Adrenal gland (tissue), 12 donors: ENCODE results near the gene BSN. TPM values are rescaled to one million over a fixed set of nuclear protein-coding genes. Genes with fewer than 3 reads are reported as not detected.

Source experiments
- DNase-seq, 7 donors: peaks; one replicate each; pipeline ENCODE4 v3.0.0-alpha.2; 2019 to 2020
- H3K27ac ChIP-seq, 5 donors: fragments of 200-600 bp; sonication (generic) in 4 of 5; 1 replicate in 3 of 5; 2 replicates in 2 of 5; pipeline versions ENCODE4 v1.5.1 to v1.8.0; 2016 to 2020; ENCODE audit warnings: mild to moderate bottlenecking in 1 of 5
- H3K27me3 ChIP-seq: fragments of 200-600 bp; 2 replicates; pipeline ENCODE4 v1.8.0; 2021
- H3K36me3 ChIP-seq, 2 donors: fragments of 200-600 bp; replicated peaks in 1 of 2; 1 replicate in 1 of 2; 2 replicates in 1 of 2; pipeline versions ENCODE4 v1.5.1 to v1.8.0; 2018 to 2022
- H3K4me1 ChIP-seq, 2 donors: fragments of 200-600 bp; replicated peaks in 1 of 2; 1 replicate in 1 of 2; 2 replicates in 1 of 2; pipeline versions ENCODE4 v1.5.1 to v1.8.0; 2018 to 2021
- H3K4me3 ChIP-seq, 4 donors: fragments of 200-600 bp; sonication (generic) in 3 of 4; one replicate each; pipeline ENCODE4 v1.5.1; 2016 to 2018
- H3K9me3 ChIP-seq, 3 donors: fragments of 200-600 bp; sonication (generic) in 1 of 3; replicated peaks in 1 of 3; 1 replicate in 2 of 3; 2 replicates in 1 of 3; pipeline versions ENCODE4 v1.5.1 to v1.8.0; 2016 to 2021
- POLR2A ChIP-seq, 2 donors: fragments of 450-650 bp; IDR thresholded peaks; one replicate each; pipeline ENCODE4 v1.6.1; 2017; ENCODE audit warnings: antibody characterized with exemption in 2 of 2, mild to moderate bottlenecking in 2 of 2, moderate library complexity in 1 of 2
- WGBS, 4 donors: extraction: QIAGEN DNeasy Blood & Tissue Kit in 2 of 4; methylation state at CpG; one replicate each; pipeline versions ENCODE4 v1.1.5 to v1.1.7; 2013 to 2017; 5-methylcytosine and 5-hydroxymethylcytosine counted together
- intact Hi-C, 2 donors: fragments of 100-400 bp; cut with DNase I; formaldehyde crosslinking; loops; one replicate each; pipeline versions ENCODE4 v1.14.1 to v1.15.0; 2022 to 2023
- polyA plus RNA-seq, 3 donors: library from polyadenylated mRNA; stranded (reverse); fragments of 200-250 nt in 2 of 3; fragments of 350-450 nt in 1 of 3; fragmentation: Illumina TruSeq in 1 of 3; extraction: RNeasy Lipid Tissue Mini Kit (QIAGEN cat#74804) in 1 of 3; gene quantifications; one replicate each; pipeline ENCODE4 v1.2.3, GENCODE V29; 2013 to 2014
- total RNA-seq, 9 donors: library from RNA; depleted of rRNA in 4 of 9; stranded (reverse); fragments of >200 nt in 4 of 9; fragments of 120-200 nt in 1 of 9; fragmentation: NEBNext Ultra II Directional in 1 of 9; extraction: Animal tissue kit (Norgen Biotek cat#: 25700) in 1 of 9; gene quantifications; one replicate each; pipeline versions ENCODE4 v1.1.0 to v1.2.4, GENCODE V29; 2013 to 2023
- TF ChIP-seq, protein P1 (sequence below), 6 experiments: fragments of 450-650 bp in 4 of 6; fragments of 200-600 bp in 2 of 6; sonication (generic) in 1 of 6; IDR thresholded peaks; 1 replicate in 5 of 6; 2 replicates in 1 of 6; pipeline versions ENCODE4 v1.5.1 to v1.8.0; 2016 to 2021; ENCODE audit warnings: antibody characterized with exemption in 6 of 6, mild to moderate bottlenecking in 2 of 6, moderate library complexity in 1 of 6
- donor health status: healthy with polysubstance abuse.
- donor health status: Bipolar disorder and iron deficiency.
- donor health status: DM: yes; HTN: yes; CAD: no.
- donor health status: DM: no; HTN: no; CAD: no.
- donor health status: DM: no; HTN: no; CAD: no.
- donor health status: DM: yes; HTN: yes; CAD: no.

The BSN gene
- total and polyA plus RNA-seq, 12 donors = 0.27 to 4.6 (median 1.5) TPM

DNA sequence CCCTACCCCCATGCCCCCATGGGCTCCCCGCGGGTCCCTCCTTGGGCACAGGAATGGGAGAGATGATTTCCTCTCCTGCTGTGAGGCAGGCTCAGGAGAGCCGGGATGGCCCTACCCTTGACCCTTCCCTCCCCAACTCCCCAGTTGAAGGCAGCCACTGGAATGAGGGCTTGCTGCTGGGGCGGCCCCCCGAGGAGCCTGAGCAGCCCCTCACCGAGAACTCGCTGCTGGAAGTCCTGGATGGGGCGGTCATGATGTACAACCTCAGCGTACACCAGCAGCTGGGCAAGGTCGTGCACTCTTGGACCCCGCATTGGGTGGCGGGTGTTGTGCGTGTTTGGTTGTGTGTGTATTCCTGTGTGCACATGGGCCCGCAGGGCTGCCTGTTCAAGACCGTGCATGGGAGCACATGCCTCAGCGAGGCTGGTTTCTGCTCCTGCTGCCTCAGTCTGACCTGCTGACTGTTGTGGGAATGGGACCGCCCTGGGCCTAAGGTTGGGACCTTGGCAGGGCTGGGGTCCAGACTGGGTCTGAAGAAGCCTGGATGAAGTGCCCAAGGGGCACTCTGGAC is 151.2 kb downstream of the BSN start:
- Histone ChIP-seq H3K9me3 (no peaks in the 10 kb centered on the region), H3K4me1 (no peaks in the 10 kb centered on the region), H3K27me3 (no peaks in the 10 kb centered on the region), H3K36me3 (peaks cover 0 to 45% of the 10 kb centered on the region in 2 donors), H3K27ac (no peak overlapping the region), H3K4me3 (no peak overlapping the region)
- no peak for TF ChIP-seq POLR2A (IDR thresholded peaks at IDR 0.05)
- TF ChIP-seq, protein P1, sequence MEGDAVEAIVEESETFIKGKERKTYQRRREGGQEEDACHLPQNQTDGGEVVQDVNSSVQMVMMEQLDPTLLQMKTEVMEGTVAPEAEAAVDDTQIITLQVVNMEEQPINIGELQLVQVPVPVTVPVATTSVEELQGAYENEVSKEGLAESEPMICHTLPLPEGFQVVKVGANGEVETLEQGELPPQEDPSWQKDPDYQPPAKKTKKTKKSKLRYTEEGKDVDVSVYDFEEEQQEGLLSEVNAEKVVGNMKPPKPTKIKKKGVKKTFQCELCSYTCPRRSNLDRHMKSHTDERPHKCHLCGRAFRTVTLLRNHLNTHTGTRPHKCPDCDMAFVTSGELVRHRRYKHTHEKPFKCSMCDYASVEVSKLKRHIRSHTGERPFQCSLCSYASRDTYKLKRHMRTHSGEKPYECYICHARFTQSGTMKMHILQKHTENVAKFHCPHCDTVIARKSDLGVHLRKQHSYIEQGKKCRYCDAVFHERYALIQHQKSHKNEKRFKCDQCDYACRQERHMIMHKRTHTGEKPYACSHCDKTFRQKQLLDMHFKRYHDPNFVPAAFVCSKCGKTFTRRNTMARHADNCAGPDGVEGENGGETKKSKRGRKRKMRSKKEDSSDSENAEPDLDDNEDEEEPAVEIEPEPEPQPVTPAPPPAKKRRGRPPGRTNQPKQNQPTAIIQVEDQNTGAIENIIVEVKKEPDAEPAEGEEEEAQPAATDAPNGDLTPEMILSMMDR (IDR thresholded peaks at IDR 0.05) = no peak
- no peak for DNase-seq
- WGBS, 4 donors = 84 to 95% (median 91%) methylated on average over 8 to 17 of the region's 17 CpGs; no CpG with 5 or more reads in 1 of the 4 donors
- intact Hi-C loops = loop anchor here in 1 of 2 donors (10.0 kb wide), 1 partner anchor 129 kb away; no protein-coding TSS in a partner anchor

DNA sequence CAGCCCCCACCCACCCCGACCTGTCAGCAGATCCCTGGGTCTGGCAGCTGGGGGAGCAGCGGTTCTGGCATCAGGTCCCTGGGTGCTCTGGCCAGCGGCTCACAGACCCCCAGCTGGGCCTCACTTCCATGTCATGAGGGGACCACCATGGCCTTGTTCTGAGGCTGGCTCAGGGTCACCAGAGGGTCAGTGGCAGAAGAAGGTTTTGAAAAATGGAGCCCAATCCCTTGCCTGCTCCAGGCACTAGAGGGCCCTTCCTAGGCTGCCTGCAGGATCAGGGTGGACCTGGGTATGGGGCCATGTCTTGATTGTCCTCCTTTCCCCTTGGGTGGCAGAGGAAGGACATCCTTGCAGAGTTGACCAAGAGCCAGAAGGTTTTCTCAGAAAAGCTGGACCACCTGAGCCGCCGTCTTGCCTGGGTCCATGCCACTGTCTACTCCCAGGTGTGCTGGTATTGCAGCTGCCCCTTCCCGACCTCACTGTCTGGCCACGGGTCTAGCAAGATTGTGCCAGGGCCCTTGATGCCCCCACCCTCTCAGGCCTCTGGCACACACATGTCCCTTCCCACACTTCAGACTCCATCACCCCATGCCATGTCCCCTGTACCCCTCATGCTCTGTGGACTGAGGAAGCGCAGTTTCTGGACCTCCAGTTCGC is 152.3 kb downstream of the BSN start:
- Histone ChIP-seq H3K4me1 (no peaks in the 10 kb centered on the region), H3K9me3 (no peaks in the 10 kb centered on the region), H3K36me3 (peaks cover 0 to 35% of the 10 kb centered on the region in 2 donors), H3K4me3 (no peak overlapping the region), H3K27me3 (no peaks in the 10 kb centered on the region), H3K27ac (no peak overlapping the region)
- TF ChIP-seq, protein P1 (IDR thresholded peaks at IDR 0.05) = no peak
- TF ChIP-seq POLR2A (IDR thresholded peaks at IDR 0.05) = no peak
- DNase-seq = no peak
- 83 to 90% (median 85%) methylated on average over 5 to 9 of the region's 9 CpGs for WGBS, 4 donors
- intact Hi-C loops = loop anchor here in 1 of 2 donors (10.0 kb wide), 1 partner anchor 128 kb away; no protein-coding TSS in a partner anchor

DNA sequence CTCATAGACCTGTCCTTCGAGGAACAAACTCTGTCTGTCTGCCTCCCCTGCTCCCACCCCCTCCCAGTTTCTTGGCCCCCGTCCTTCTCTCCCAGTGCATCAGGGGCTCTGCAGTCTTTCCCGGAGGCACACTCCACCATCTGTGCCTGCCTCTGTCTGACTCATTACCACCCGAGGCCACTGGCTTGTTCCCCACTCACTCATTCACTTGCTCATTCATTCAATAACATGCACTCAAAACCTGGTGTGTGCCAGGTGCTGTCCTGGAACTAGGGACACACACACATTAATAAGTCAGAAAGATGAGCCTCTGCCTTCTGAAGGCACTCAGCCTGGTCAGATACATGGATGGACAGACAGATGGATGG is 152.8 kb downstream of the BSN start:
- Histone ChIP-seq H3K9me3 (no peaks in the 10 kb centered on the region), H3K27me3 (no peaks in the 10 kb centered on the region), H3K27ac (no peak overlapping the region), H3K4me1 (no peaks in the 10 kb centered on the region), H3K4me3 (no peak overlapping the region), H3K36me3 (peaks cover 0 to 30% of the 10 kb centered on the region in 2 donors)
- no peak for DNase-seq
- intact Hi-C loops = loop anchor here in 1 of 2 donors (10.0 kb wide), 1 partner anchor 128 kb away; no protein-coding TSS in a partner anchor
- 51 to 60% (median 57%) methylated on average over 3 to 4 of the region's 4 CpGs for WGBS, 4 donors
- TF ChIP-seq POLR2A (IDR thresholded peaks at IDR 0.05) = no peak
- TF ChIP-seq, protein P1 (IDR thresholded peaks at IDR 0.05) = no peak

DNA sequence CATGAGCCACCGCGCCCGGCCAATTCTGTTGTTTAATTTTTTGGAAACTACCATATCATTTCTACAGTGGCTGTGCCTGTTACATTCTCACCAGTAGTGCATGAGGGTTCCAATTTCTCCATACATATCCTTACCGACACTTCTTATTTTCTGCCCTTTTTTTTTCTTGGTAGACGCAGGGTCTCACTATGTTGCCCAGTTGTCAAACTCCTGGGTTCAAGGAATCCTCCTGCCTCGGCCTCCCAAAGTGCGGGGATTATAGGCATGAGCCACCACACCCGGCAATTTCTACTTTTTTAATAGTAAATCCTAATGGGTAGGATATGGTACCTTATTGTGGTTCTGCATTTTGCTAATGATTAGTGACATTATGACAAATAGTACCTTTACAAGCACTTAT is 155.6 kb downstream of the BSN start:
- no peak for DNase-seq
- Histone ChIP-seq H3K27me3 (no peaks in the 10 kb centered on the region), H3K4me1 (no peaks in the 10 kb centered on the region), H3K36me3 (peaks cover 0 to 13% of the 10 kb centered on the region in 2 donors), H3K27ac (no peak overlapping the region), H3K9me3 (no peaks in the 10 kb centered on the region), H3K4me3 (no peak overlapping the region)
- TF ChIP-seq, protein P1 (IDR thresholded peaks at IDR 0.05) = no peak
- no peak for TF ChIP-seq POLR2A (IDR thresholded peaks at IDR 0.05)
- 96 to 97% (median 96%) methylated on average over 8 of the region's 8 CpGs for WGBS, 4 donors
- intact Hi-C loops = loop anchor here (5.0 to 10.0 kb wide), 2 partner anchors 125 to 197 kb away; no protein-coding TSS in a partner anchor
